Esophagus (tissue), 2 donors: ENCODE data around the gene TXNDC5. TPM values are rescaled to one million over a fixed set of nuclear protein-coding genes. Genes with fewer than 3 reads are reported as not detected.

ENCODE experiments used
- H3K27ac ChIP-seq, 2 donors: one replicate each; pipeline ENCODE4 v1.5.1; 2013; ENCODE audit warnings: low read depth in 2 of 2, mild to moderate bottlenecking in 2 of 2, inconsistent platforms in 1 of 2, low read length in 1 of 2, moderate library complexity in 1 of 2
- H3K27me3 ChIP-seq, 2 donors: one replicate each; pipeline ENCODE4 v1.6.1; 2013; ENCODE audit warnings: low read length in 2 of 2, control low read depth in 1 of 2, mild to moderate bottlenecking in 1 of 2; ENCODE audit not compliant: insufficient read depth in 2 of 2, control insufficient read depth in 1 of 2
- H3K36me3 ChIP-seq, 2 donors: one replicate each; pipeline ENCODE4 v1.6.1; 2013; ENCODE audit warnings: low read length in 1 of 2; ENCODE audit not compliant: control insufficient read depth in 2 of 2, insufficient read depth in 2 of 2
- H3K4me1 ChIP-seq, 2 donors: one replicate each; pipeline ENCODE4 v1.6.1; 2013; ENCODE audit warnings: low read length in 1 of 2; ENCODE audit not compliant: control insufficient read depth in 2 of 2, insufficient read depth in 2 of 2
- H3K4me3 ChIP-seq, 2 donors: one replicate each; pipeline ENCODE4 v1.5.1; 2013; ENCODE audit warnings: low read length in 2 of 2, mild to moderate bottlenecking in 2 of 2, low read depth in 1 of 2, moderate library complexity in 1 of 2
- H3K9me3 ChIP-seq, 2 donors: one replicate each; pipeline ENCODE4 v1.6.1; 2013; ENCODE audit warnings: mild to moderate bottlenecking in 2 of 2, low read depth in 1 of 2, low read length in 1 of 2, moderate library complexity in 1 of 2; ENCODE audit not compliant: control insufficient read depth in 2 of 2, insufficient read depth in 1 of 2
- WGBS, 2 donors: extraction: QIAGEN DNeasy Blood & Tissue Kit; methylation state at CpG; one replicate each; pipeline ENCODE4 v1.1.7; 2013; 5-methylcytosine and 5-hydroxymethylcytosine counted together
- polyA plus RNA-seq, 2 donors: library from polyadenylated mRNA; stranded (reverse); fragments of 200-250 nt; gene quantifications; one replicate each; pipeline ENCODE4 v1.2.3, GENCODE V29; 2013
- donor health status: healthy with polysubstance abuse.
- donor health status: Bipolar disorder and iron deficiency.

TXNDC5 gene
- polyA plus RNA-seq, 2 donors, result 20.4 to 44.6 TPM

DNA sequence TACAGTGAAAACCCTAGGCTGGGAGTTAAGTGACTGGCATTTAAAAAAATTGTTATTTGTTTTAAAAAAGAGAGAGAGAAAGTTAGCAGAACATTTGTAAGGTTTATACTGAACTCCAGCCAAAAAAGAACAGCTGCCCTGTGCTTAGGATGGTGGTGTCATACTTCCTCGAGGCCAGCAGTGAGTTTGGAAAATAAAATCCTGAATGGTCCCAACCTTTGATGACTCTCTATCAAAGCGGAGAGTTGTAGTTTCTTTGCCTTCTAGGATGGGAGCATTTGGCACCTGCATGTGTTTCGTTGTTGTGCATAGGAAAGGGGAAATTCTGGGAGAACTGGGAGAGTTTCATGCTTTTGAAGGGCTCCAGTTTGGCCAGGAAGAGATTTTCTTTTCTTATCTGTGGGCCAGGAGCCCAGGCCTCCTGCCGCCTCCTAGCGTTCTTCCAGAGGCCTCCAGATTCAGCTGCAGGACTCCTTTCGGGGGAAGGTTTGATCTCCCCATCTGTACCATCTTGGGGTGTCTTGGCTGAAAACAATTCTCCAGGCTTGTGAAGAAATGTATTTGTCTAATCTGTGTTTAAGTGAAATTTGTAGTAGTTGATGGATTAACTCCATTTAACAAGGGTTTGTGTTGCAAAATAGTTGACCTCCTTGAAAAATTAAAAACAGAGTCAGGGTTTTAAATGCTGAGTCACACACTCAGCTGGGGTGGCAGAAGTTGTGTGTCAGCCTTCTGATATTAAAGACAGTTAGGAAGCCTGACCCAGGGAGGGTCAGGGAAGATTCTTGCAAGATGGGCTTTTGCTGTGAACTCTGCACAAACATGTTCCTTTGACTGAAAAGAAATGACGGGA, 63.4 kb downstream of the TXNDC5 start:
- H3K36me3 ChIP-seq, result no peaks in the 10 kb centered on the region
- H3K27me3 ChIP-seq, result no peaks in the 10 kb centered on the region
- H3K9me3 ChIP-seq, result peaks cover 0 to 2% of the 10 kb centered on the region in 2 donors
- H3K4me3 ChIP-seq, result no peak overlapping the region
- H3K4me1 ChIP-seq, result no peaks in the 10 kb centered on the region
- WGBS, 2 donors, result 66 to 67% methylated on average over 7 of the region's 7 CpGs
- H3K27ac ChIP-seq, result no peak overlapping the region

DNA sequence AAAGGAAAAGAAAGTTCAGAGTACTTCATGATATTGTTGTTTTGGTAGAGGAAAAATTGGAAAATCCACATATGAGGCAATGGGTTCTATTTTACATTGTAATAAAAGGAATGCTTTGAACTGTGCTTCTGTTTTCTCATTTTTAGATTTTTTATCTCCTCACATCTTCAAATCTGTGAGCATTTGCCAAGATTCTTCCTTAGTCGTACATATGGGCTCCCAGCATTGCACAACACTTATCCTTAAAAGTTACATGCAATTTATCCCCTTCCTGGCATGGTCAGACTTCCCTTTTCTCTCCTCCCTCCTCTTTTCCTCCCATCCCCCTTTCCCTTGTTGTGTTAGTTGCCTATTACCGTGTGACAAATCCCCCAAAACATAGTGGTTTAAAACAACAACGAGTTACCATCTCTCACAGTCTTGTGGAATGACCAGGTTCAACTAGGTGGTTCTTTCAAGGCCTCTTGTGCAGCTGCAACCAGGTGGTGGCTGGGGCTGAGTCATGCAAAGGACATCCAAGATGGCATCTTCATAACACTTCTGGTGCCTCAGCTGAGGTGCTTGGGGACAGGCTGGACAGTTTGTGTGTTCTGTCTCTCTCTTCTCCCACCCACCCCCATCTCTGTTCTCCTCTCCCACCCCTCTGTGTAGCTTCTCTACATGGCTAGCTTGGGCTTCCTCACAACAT, 68.7 kb downstream of the TXNDC5 start:
- no peaks in the 10 kb centered on the region for H3K27me3 ChIP-seq
- no peak overlapping the region for H3K4me3 ChIP-seq
- no peak overlapping the region for H3K27ac ChIP-seq
- H3K4me1 ChIP-seq, result no peaks in the 10 kb centered on the region
- WGBS, 2 donors, result 68 to 75% methylated on average over 3 of the region's 3 CpGs
- no peaks in the 10 kb centered on the region for H3K36me3 ChIP-seq
- peaks cover 0 to 3% of the 10 kb centered on the region in 2 donors for H3K9me3 ChIP-seq

DNA sequence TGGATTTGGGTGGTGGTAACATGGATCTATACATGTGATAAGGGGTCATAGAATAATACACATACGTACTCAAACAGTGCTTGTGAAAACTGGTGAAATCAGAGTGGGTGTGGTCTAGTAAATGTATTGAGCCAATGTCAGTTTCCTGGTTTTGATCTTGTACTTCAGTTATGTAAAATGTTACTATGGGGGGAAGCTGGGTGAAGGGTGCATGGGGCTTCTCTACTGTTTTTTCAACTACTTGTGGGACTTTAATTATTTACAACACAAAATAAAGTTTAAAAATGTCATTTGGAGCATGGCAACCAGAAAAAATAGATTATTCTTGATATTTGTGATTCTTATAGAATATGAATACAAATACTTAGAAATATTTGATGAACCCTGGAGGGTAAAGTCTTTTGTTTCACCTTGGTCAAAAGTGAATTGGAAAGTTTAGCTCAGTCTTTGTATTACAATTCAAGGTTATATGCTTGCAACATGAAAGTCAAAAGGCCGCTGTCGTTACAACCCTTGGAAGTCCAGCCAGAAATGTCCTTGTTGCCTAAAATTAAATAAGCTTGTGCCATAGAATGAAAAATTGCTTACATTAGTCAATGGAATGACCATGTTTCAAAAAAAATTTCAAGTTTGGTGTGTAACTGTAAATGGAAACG, 74.1 kb downstream of the TXNDC5 start:
- Histone ChIP-seq H3K9me3 (no peaks in the 10 kb centered on the region), H3K27me3 (no peaks in the 10 kb centered on the region), H3K36me3 (no peaks in the 10 kb centered on the region), H3K27ac (no peak overlapping the region), H3K4me3 (no peak overlapping the region), H3K4me1 (no peaks in the 10 kb centered on the region)
- WGBS, 2 donors, result 81 to 90% methylated on average over 4 of the region's 4 CpGs

DNA sequence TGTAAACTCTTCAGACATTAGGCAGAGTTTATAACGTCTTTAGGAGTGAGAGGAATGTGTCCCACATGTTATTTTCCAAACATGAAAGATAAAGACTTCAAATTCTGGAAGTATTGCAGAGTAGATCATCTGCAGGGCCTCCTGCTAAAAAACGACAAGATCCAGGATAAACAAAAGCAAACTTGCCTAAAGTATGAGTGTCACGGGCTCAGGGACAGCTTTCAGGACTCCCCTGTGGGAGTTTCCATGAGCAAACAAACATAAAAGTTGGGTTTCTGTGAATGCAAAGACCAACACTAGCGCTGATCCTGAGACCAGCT, 76.9 kb downstream of the TXNDC5 start:
- H3K4me1 ChIP-seq, result no peaks in the 10 kb centered on the region
- WGBS, 2 donors, result 43 to 44% methylated on average over 4 of the region's 4 CpGs
- no peak overlapping the region for H3K4me3 ChIP-seq
- H3K27me3 ChIP-seq, result no peaks in the 10 kb centered on the region
- H3K27ac ChIP-seq, result no peak overlapping the region
- H3K36me3 ChIP-seq, result no peaks in the 10 kb centered on the region
- H3K9me3 ChIP-seq, result no peaks in the 10 kb centered on the region

DNA sequence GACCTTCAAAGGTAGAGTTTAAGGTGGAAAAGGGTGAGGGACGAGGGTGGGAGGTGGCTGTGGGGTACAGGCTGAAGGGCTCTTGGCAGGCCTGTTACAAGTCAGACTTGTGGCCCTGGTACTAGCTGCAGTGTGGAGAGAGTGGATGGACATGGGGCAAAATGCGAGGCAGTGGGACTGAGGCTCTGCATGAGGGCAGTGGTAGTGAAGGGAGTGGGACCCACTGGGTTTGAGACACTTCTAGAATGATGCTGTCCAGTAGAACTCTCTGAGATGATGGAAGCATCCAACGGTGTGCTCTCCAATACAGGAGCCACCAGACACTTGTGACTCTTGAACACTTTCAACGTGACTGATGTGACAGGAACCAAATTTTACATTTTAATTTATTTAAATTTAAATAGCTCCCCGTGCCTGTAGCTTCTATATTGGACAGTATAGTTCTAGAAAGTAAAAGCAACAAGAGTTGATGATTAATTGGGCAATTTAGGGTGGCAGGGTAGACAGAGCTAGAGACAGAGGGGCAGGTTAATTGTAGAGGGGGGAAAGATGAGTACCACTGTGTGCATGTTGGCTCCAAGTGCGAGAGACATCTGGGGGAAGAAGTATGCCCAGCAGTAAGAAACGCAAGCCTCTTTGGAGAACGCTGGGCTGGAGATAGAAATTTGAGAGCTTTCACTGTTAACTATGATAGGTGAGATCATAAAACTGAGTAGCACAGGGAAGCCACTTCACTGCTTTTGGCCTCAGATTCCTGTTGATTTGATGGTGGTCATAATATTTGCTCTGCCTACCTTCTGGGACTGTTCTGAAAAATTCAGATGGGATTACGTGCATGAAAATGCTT, 77.5 kb downstream of the TXNDC5 start:
- H3K9me3 ChIP-seq, result no peaks in the 10 kb centered on the region
- no peak overlapping the region for H3K27ac ChIP-seq
- WGBS, 2 donors, result 72 to 79% methylated on average over 9 of the region's 9 CpGs
- H3K4me1 ChIP-seq, result no peaks in the 10 kb centered on the region
- no peak overlapping the region for H3K4me3 ChIP-seq
- H3K36me3 ChIP-seq, result no peaks in the 10 kb centered on the region
- H3K27me3 ChIP-seq, result no peaks in the 10 kb centered on the region

Other genes starting within 250 kb of the TXNDC5 start
- under 1 TPM; 0.26 to 0.55 TPM for gene BMP6, start 184.7 kb downstream of the TXNDC5 start, polyA plus RNA-seq
- 1 to 10 TPM; 3.9 to 4.5 TPM for gene BLOC1S5, start 153.6 kb upstream of the TXNDC5 start, polyA plus RNA-seq
- gene EEF1E1, start 191.8 kb upstream of the TXNDC5 start, polyA plus RNA-seq, result 10 to 100 TPM; 12.4 to 29.6 TPM